Right kidney (tissue), 1 donor: ENCODE data around the gene ZMYND8.
"Not testable (repeated sequence)": the region's sequence is repeated elsewhere in the genome, so short reads cannot be mapped to it uniquely, and the experiment has no call there.

Experiments used
- DNase-seq: peaks from one replicate; pipeline ENCODE4 v3.0.0-alpha.2; 2016

Gene ZMYND8

GRCh38 chr20:47243532-47244305, 112.8 kb downstream of the ZMYND8 start:
- no peak for DNase-seq

GRCh38 chr20:47243003-47243402, 113.5 kb downstream of the ZMYND8 start:
- no peak for DNase-seq

- no peak for DNase-seq
Measured at GRCh38 chr20:47241345-47241781, 115.1 kb downstream of the ZMYND8 start.

- DNase-seq: not testable (repeated sequence)
Measured at GRCh38 chr20:47240096-47240495, 116.4 kb downstream of the ZMYND8 start.

- DNase-seq: no peak
Measured at GRCh38 chr20:47239719-47240067, 116.8 kb downstream of the ZMYND8 start.

GRCh38 chr20:47238780-47239718, 117.5 kb downstream of the ZMYND8 start:
- DNase-seq: no peak

GRCh38 chr20:47237715-47238114, 118.8 kb downstream of the ZMYND8 start:
- no peak for DNase-seq

- DNase-seq: no peak
Measured at GRCh38 chr20:47236639-47236900, 119.9 kb downstream of the ZMYND8 start.

- DNase-seq: no peak
Measured at GRCh38 chr20:47235853-47236638, 120.5 kb downstream of the ZMYND8 start.

GRCh38 chr20:47235111-47235510, 121.4 kb downstream of the ZMYND8 start:
- no peak for DNase-seq

GRCh38 chr20:47233333-47234188, 122.9 kb downstream of the ZMYND8 start:
- no peak for DNase-seq

GRCh38 chr20:47232518-47232917, 124.0 kb downstream of the ZMYND8 start:
- no peak for DNase-seq

GRCh38 chr20:47231382-47232039, 125.0 kb downstream of the ZMYND8 start:
- no peak for DNase-seq

- no peak for DNase-seq
Measured at GRCh38 chr20:47230811-47231256, 125.7 kb downstream of the ZMYND8 start.

GRCh38 chr20:47228654-47229053, 127.8 kb downstream of the ZMYND8 start:
- no peak for DNase-seq

- no peak for DNase-seq
Measured at GRCh38 chr20:47227576-47227975, 128.9 kb downstream of the ZMYND8 start.

- no peak for DNase-seq
Measured at GRCh38 chr20:47227119-47227518, 129.4 kb downstream of the ZMYND8 start.

- no peak for DNase-seq
Measured at GRCh38 chr20:47225458-47225857, 131.0 kb downstream of the ZMYND8 start.

- no peak for DNase-seq
Measured at GRCh38 chr20:47224857-47225256, 131.6 kb downstream of the ZMYND8 start.

- no peak for DNase-seq
Measured at GRCh38 chr20:47224300-47224791, 132.2 kb downstream of the ZMYND8 start.

- no peak for DNase-seq
Measured at GRCh38 chr20:47223896-47224295, 132.6 kb downstream of the ZMYND8 start.
